ENCODE data around the gene ABCC4. TPM values are rescaled to one million over a fixed set of nuclear protein-coding genes. Genes with fewer than 3 reads are reported as not detected.

Gene ABCC4
- total RNA-seq (ENCODE audit: insufficient read depth, low replicate concordance): 14.7 TPM

GRCh38 chr13:95301183-95301967, at the start of gene ABCC4:
TSS of gene ABCC4 (minus strand) at chr13:95301451. CDS start at chr13:95301314, 137 bp downstream.
- DNase-seq (ENCODE audit: low spot score): peak; percentile 77

GRCh38 chr13:95349267-95349666, 48.0 kb upstream of the ABCC4 start:
- DNase-seq (ENCODE audit: low spot score): no peak

GRCh38 chr13:95343944-95344343, 42.7 kb upstream of the ABCC4 start:
- DNase-seq (ENCODE audit: low spot score): no peak

- no peak for DNase-seq (ENCODE audit: low spot score)
Measured at GRCh38 chr13:95341441-95341840, 40.2 kb upstream of the ABCC4 start.

GRCh38 chr13:95338905-95339304, 37.7 kb upstream of the ABCC4 start:
- no peak for DNase-seq (ENCODE audit: low spot score)

GRCh38 chr13:95337597-95337996, 36.3 kb upstream of the ABCC4 start:
- DNase-seq (ENCODE audit: low spot score): no peak

GRCh38 chr13:95335667-95336066, 34.4 kb upstream of the ABCC4 start:
- no peak for DNase-seq (ENCODE audit: low spot score)

GRCh38 chr13:95328386-95328785, 27.1 kb upstream of the ABCC4 start:
- no peak for DNase-seq (ENCODE audit: low spot score)

GRCh38 chr13:95327190-95327589, 25.9 kb upstream of the ABCC4 start:
- DNase-seq (ENCODE audit: low spot score): no peak

GRCh38 chr13:95326695-95327094, 25.4 kb upstream of the ABCC4 start:
- DNase-seq (ENCODE audit: low spot score): no peak

- no peak for DNase-seq (ENCODE audit: low spot score)
Measured at GRCh38 chr13:95325485-95325884, 24.2 kb upstream of the ABCC4 start.

GRCh38 chr13:95323930-95324662, 22.8 kb upstream of the ABCC4 start:
- DNase-seq (ENCODE audit: low spot score): no peak

- DNase-seq (ENCODE audit: low spot score): no peak
Measured at GRCh38 chr13:95319551-95320274, 18.5 kb upstream of the ABCC4 start.

- peak; percentile 50 for DNase-seq (ENCODE audit: low spot score)
Measured at GRCh38 chr13:95317039-95317989, 16.1 kb upstream of the ABCC4 start.

- no peak for DNase-seq (ENCODE audit: low spot score)
Measured at GRCh38 chr13:95315752-95316151, 14.5 kb upstream of the ABCC4 start.

GRCh38 chr13:95307507-95307906, 6.3 kb upstream of the ABCC4 start:
- no peak for DNase-seq (ENCODE audit: low spot score)

- no peak for DNase-seq (ENCODE audit: low spot score)
Measured at GRCh38 chr13:95304453-95304852, 3.2 kb upstream of the ABCC4 start.

GRCh38 chr13:95301968-95302393, 730 bp upstream of the ABCC4 start:
- peak; percentile 42 for DNase-seq (ENCODE audit: low spot score)

- peak; percentile 47 for DNase-seq (ENCODE audit: low spot score)
Measured at GRCh38 chr13:95300625-95301182, 547 bp downstream of the ABCC4 start.

- no peak for DNase-seq (ENCODE audit: low spot score)
Measured at GRCh38 chr13:95298971-95299621, 2.2 kb downstream of the ABCC4 start.
